HEK293T (cell line): ENCODE results near the gene PDILT.

Experiments
- ARNT ChIP-seq: fragments of 450-650 bp; IDR thresholded peaks from 2 replicates; pipeline ENCODE4 v1.6.1; 2017; ENCODE audit warnings: mild to moderate bottlenecking
- ELF4 ChIP-seq: fragments of 450-650 bp; IDR thresholded peaks from 2 replicates; pipeline ENCODE4 v1.6.1; 2017; ENCODE audit warnings: antibody characterized with exemption
- FOXA1 ChIP-seq: fragments of 450-650 bp; IDR thresholded peaks from 2 replicates; pipeline ENCODE4 v1.6.1; 2016; ENCODE audit warnings: mild to moderate bottlenecking
- FOXK2 ChIP-seq: fragments of 450-650 bp; IDR thresholded peaks from 2 replicates; pipeline ENCODE4 v1.6.1; 2016; ENCODE audit warnings: mild to moderate bottlenecking
- FOXM1 ChIP-seq: fragments of 450-650 bp; IDR thresholded peaks from 2 replicates; pipeline ENCODE4 v1.6.1; 2017; ENCODE audit warnings: mild to moderate bottlenecking, borderline replicate concordance
- L3MBTL2 ChIP-seq: fragments of 450-650 bp; conservative IDR thresholded peaks from 2 replicates; pipeline ENCODE4 v1.6.1; 2016; ENCODE audit warnings: mild to moderate bottlenecking
- NFRKB ChIP-seq: fragments of 450-650 bp; IDR thresholded peaks from 2 replicates; pipeline ENCODE4 v1.6.1; 2016; ENCODE audit warnings: mild to moderate bottlenecking, moderate library complexity
- SP1 ChIP-seq: fragments of 450-650 bp; IDR thresholded peaks from 2 replicates; pipeline ENCODE4 v1.6.1; 2017
- SUZ12 ChIP-seq: fragments of 450-650 bp; IDR thresholded peaks from 2 replicates; pipeline ENCODE4 v1.6.1; 2016; ENCODE audit warnings: mild to moderate bottlenecking
- TARDBP ChIP-seq: fragments of 450-650 bp; IDR thresholded peaks from 2 replicates; pipeline ENCODE4 v1.6.1; 2016
- ZNF384 ChIP-seq: fragments of 450-650 bp; IDR thresholded peaks from 2 replicates; pipeline ENCODE4 v1.6.1; 2016
- TF ChIP-seq, protein P1 (sequence below): fragments of 450-650 bp; IDR thresholded peaks from 2 replicates; pipeline ENCODE4 v1.6.1; 2016

DNA sequence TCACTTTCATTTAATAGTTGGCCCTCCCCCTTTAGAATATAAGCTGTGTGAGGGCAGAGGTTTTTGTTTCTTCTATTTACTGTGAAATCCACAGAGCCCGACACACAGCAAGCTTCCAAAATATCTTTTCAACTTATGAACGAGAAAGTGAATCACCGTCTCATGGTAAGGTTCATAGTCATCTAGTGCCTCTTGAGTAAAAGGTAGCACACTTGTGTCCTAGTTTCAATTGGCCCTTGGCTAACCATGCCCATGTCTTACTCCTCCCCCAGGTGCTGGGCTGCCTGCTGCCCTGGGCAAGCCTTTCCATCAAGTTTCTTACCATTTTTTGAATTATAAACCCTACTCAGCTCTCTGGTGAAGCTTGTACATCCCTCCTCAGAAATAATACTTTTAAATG is 64.8 kb downstream of the PDILT start:
- TF ChIP-seq SUZ12 (no peak), ZNF384 (no peak), FOXK2 (no peak), FOXM1 (no peak), ARNT (no peak), FOXA1 (no peak), ELF4 (no peak), SP1 (no peak), NFRKB (no peak), L3MBTL2 (no peak), TARDBP (no peak)
- TF ChIP-seq, protein P1, sequence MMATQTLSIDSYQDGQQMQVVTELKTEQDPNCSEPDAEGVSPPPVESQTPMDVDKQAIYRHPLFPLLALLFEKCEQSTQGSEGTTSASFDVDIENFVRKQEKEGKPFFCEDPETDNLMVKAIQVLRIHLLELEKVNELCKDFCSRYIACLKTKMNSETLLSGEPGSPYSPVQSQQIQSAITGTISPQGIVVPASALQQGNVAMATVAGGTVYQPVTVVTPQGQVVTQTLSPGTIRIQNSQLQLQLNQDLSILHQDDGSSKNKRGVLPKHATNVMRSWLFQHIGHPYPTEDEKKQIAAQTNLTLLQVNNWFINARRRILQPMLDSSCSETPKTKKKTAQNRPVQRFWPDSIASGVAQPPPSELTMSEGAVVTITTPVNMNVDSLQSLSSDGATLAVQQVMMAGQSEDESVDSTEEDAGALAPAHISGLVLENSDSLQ, result no peak
